Right lung (tissue), 10 donors: ENCODE measurements around the gene NAA10. TPM values are rescaled to one million over a fixed set of nuclear protein-coding genes. Genes with fewer than 3 reads are reported as not detected.
"Not testable (repeated sequence)": the region's sequence is repeated elsewhere in the genome, so short reads cannot be mapped to it uniquely, and the experiment has no call there.

Source experiments
- DNase-seq, 2 donors: peaks; one replicate each; pipeline ENCODE4 v3.0.0-alpha.2; 2013
- long read RNA-seq, 8 donors: transcript quantifications; one replicate each; lab custom pipeline, GENCODE V29; 2026
- polyA plus RNA-seq, 5 donors: library from polyadenylated mRNA; unstranded; fragments of 120-200 nt; gene quantifications; one replicate each; pipeline versions ENCODE4 v1.2.1 to v1.2.3, GENCODE V29; 2013; ENCODE audit warnings: inconsistent platforms in 1 of 5, low replicate concordance in 1 of 5; ENCODE audit not compliant: insufficient read length in 5 of 5, insufficient read depth in 1 of 5

Gene NAA10
- 10 to 100 TPM; 48.0 to 85.6 (median 53.5) TPM for polyA plus RNA-seq
- long read RNA-seq, donor 1, transcript NAA10-208 (8 exons, 1,772 nt) = major isoform, 30 of 40 reads
- long read RNA-seq, donor 1, partial matches to known transcripts = 0 of 40 reads
- long read RNA-seq, donor 1, other reads (novel, unspliced or antisense) = 0 of 40 reads
- long read RNA-seq, donor 2, transcript NAA10-208 (8 exons, 1,772 nt) = major isoform, 26 of 35 reads
- long read RNA-seq, donor 2, partial matches to known transcripts = 0 of 35 reads
- long read RNA-seq, donor 2, other reads (novel, unspliced or antisense) = 0 of 35 reads
- long read RNA-seq, donor 3, transcript NAA10-208 (8 exons, 1,772 nt) = major isoform, 26 of 33 reads
- long read RNA-seq, donor 3, partial matches to known transcripts = 0 of 33 reads
- long read RNA-seq, donor 3, other reads (novel, unspliced or antisense) = 0 of 33 reads
- long read RNA-seq, donor 4, transcript NAA10-208 (8 exons, 1,772 nt) = major isoform, 14 of 20 reads
- long read RNA-seq, donor 4, partial matches to known transcripts = 0 of 20 reads
- long read RNA-seq, donor 4, other reads (novel, unspliced or antisense) = 0 of 20 reads
- long read RNA-seq, donor 5, transcript NAA10-208 (8 exons, 1,772 nt) = major isoform, 40 of 48 reads
- long read RNA-seq, donor 5, partial matches to known transcripts = 0 of 48 reads
- long read RNA-seq, donor 5, other reads (novel, unspliced or antisense) = 0 of 48 reads
- long read RNA-seq, donor 6, transcript NAA10-208 (8 exons, 1,772 nt) = major isoform, 33 of 47 reads
- long read RNA-seq, donor 6, transcript NAA10-209 (7 exons, 1,080 nt) = minor isoform, 5 of 47 reads
- long read RNA-seq, donor 6, partial matches to known transcripts = 0 of 47 reads
- long read RNA-seq, donor 6, other reads (novel, unspliced or antisense) = 0 of 47 reads
- long read RNA-seq, donor 7, transcript NAA10-208 (8 exons, 1,772 nt) = major isoform, 32 of 38 reads
- long read RNA-seq, donor 7, partial matches to known transcripts = 0 of 38 reads
- long read RNA-seq, donor 7, other reads (novel, unspliced or antisense) = 0 of 38 reads
- long read RNA-seq, donor 8, transcript NAA10-208 (8 exons, 1,772 nt) = major isoform, 12 of 14 reads
- long read RNA-seq, donor 8, partial matches to known transcripts = 0 of 14 reads
- long read RNA-seq, donor 8, other reads (novel, unspliced or antisense) = 0 of 14 reads

DNA sequence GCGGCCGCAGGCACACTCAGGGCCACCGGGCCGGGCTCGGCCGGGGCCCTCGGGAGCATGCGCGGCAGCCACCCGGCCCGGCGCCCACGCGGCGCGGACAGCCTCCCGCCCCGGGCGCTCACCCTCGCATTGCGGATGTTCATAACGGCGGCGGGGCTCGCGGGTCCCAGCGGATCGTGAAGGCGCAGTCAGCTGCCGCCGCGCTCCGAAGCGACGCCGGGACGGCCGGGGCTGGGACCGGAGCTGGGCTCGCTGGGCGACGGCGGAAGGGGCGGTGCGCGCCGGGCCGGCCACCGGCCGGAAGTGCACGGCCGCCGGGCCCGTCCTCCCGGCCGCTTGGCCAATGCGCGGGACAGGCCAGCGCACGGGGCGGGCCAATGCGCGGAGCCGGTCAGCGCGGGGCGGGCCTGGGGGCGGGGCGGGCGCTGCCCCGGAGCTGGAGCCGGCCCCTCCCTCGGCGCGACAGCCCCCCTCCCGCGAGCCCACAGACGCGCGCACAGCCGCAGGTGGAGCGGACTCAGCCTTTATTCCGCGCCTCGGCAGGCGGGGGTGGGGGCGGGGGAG lies at the start of gene NAA10:
Gene NAA10 (minus strand): TSS at position 276 of the 564 bp plus-strand sequence. CDS start 133 bp downstream, at position 143.
- DNase-seq = peak; percentile 60 to 63

DNA sequence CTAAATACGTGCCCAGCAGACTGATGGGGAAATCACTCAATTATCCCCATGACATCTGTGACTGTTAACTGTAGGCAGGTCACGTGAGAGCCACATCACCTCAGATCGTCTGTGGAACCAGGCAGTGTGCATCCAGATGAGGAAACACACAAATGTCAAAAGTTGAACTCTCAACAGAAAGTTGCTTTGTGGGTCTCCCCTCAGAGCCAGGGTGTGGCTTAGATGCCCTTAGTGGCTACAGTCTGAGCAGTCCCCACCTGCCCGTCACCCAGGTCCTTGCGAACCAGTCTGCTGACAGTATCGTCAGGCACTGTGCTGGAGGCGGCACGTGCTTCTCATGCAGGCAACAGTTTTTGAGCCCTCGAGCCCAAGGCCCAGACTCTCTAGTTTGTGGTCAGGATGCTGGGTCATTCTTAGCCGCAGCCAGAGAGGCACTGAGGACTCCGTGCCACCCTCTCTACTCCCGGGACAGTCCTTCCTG lies 48.5 kb upstream of the NAA10 start:
- DNase-seq = no peak

DNA sequence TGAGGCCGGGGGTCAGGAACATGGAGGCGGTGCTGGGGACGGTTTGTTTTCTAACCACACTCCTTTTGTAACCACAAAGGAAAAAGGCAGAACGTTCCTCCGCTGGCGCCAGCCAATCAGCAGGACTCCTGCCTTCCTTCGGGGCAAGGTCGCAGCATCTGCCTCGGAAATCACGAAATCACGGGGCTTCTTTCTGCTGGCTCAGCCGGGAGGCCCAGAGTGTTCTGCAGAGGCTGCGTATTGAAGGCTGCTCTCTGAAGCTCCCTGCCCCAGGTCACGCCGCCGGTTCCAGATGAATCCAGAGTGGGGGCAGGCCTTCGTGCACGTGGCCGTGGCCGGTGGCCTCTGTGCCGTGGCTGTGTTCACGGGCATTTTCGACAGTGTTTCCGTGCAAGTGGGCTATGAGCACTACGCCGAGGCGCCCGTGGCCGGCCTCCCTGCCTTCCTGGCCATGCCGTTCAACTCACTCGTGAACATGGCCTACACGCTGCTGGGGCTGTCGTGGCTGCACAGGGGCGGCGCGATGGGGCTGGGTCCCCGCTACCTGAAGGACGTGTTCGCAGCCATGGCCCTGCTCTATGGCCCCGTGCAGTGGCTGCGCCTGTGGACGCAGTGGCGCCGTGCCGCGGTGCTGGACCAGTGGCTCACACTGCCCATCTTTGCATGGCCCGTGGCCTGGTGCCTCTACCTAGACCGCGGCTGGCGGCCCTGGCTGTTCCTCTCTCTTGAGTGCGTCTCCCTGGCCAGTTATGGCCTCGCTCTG lies 47.1 kb upstream of the NAA10 start:
- DNase-seq = no peak

DNA sequence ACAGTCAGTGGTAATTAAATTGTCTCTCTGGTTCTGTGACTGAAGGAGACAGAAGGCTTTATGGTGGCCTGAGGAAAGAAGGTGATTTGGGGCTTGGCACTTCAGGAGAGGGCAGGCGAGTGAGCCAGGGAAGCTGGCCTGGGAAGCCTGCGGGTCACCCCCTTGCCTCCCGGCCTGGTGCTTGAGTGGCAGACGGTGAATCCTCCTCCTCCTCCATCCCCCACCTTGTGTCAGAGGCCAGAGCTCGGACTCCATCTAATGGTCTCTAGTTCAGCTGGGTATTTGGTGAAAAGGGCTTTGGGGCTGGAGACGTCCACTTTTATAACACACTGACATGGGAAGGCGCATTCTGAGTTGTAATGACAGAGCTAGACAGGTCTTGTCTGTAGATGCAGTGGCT lies 46.4 kb upstream of the NAA10 start:
- DNase-seq = no peak

DNA sequence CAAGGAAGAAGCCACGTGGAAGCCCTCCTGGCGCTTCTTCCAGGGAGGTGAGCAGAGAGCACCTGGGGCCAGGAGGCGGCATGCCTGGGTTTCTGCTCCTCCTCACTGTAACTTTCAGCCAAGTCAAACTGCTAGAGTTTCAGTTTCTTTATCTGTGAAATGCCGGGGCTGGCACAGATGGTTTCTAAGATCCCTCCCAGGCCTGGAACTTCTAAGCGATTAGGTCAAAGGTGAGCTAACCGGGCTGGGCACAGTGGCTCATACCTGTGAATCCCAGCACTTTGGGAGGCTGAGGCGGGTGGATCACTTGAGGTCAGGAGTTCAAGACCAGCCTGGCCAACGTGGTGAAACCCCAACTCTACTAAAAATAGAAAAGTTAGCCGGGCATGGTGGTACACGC lies 45.6 kb upstream of the NAA10 start:
- not testable (repeated sequence) for DNase-seq

DNA sequence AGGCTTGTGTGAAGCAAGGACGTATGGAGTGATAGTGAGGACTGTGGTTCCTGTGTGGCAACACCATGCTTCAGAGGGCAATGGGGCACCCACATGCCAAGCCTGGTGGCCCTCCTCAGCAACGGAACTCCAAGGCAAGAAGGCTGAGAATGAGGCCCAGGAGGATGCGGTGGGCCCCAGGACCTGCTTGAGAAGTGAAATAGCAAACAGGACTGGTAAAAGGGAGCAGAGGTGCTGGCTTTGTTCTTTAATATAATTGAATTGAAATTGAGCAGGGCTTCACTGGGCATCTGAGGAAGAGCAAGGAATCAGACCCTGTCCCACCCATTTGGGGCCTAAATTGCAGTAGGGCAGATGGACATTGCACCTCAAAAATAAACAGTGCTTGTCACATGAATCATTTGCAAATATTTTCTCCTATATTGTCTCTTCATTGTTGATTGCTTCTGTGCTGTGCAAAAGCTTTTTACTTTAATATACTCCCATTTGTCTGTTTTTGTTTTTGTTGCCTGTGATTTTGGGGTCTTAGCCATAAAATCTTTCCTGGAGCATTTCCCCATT lies 40.0 kb upstream of the NAA10 start:
- no peak for DNase-seq

DNA sequence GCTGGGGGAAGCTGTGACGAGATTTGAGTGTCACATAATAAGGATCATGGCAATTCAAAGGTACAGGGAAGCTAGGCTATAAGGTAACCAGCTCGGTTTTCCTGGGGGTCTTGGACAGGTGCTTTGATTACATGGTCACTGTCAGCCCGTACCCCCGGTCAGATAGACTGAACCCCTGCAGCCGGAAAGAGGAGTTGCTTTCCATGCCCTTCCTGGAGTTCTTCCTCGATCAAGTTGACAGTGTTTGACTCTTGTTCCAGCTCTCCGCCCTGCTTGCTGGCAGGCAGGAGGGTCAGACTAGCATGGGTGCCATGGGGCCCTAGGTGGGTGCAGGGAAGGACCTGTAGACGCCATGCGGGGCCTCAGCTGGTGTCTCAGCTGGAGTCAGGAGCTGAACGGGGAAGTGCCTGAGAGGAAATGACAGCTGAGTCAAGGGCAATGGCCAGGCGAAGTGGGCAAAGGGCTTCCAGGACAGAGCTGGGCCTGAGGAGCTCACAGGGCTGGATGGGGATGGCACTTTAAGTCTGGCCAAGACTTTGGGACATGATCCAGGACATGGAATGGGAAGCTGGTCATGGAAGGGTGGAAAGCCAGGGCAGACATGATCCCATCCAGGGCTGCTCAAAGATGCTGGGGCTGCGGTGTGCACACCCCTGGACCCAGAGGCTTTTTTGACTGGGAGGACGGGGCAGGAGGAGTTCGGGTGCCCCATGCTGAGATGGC lies 39.3 kb upstream of the NAA10 start:
- DNase-seq = no peak

DNA sequence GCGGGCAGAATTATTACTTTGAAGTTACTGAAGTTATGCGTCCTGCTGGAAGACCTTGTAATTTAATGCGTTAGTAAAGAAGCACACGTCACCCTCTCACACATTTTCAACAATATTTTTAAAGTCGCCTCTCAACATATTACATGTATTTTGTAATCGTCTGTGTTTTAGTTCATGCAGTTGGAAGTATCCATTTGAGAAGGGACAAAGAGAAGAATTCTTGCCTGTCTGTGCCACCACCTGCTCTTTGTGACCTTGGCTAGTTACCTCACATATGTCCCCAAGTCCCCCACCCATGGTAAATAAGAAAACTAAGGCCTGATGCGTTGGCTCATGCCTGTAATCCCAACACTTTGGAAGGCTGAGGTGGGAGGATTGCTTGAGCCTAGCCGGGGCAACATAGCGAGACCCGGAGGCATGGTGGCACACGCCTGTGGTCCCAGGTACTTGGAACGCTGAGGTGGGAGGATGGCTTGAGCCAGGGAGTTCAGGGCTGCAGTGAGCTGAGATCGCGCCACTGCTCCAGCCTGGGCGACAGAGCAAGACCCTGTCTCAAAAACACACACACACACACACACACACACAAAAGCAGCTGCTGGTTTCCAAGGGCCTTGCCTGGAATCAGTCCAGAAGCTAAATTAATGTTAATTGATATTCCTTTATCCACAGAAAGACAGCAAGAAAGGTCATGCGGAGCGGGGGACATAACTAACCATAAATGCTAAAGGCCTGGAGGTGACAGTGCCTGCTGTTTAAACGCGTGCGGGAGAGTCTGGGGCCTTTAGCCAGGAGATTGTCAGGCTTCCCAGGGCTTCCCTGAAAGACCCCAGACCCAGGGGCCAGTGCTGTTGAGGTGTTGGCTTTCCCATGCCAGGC lies 38.5 kb upstream of the NAA10 start:
- DNase-seq = no peak

DNA sequence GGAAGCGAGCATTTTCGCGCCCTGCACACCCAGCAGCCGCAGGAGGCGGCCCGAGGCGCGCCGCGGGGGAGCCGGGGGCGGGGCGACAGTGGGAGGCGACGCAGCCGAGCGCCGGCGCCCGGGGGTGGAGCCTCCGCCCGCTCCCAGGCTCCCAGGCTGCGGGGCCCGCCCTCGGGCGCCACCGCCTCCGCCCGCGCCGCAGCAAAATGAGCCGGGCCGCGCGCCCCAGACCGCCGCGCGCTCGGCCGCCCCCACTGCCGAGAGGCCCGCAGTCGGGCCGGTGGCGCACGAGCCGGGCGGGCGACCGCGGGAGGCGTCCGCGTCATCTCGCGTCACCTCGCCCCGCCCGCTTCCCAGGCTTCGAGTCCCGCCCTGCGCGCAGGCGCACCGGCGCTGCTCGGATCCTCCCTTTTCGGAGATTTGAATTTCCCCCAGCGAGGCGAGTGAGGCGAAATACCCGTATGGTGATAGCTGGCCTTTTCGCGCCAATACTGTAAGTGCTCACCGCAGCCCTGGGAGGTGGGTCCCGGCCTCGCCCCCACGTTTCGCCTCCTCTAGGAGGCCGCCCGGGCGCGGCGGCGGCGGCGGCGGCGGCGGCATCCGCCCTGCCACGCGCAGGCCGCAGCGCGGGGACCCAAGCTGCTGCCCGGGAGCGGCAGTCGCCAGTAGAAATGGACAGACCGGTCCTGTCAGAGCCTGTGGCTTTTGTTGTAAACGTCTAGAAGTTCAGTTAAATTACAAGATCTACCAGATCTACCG lies 37.7 kb upstream of the NAA10 start, which contains the start of gene TMEM187:
Gene TMEM187 (plus strand): TSS at position 387 of the 759 bp plus-strand sequence. CDS start 9,309 bp downstream, outside the sequence.
- DNase-seq = peak; percentile 89

DNA sequence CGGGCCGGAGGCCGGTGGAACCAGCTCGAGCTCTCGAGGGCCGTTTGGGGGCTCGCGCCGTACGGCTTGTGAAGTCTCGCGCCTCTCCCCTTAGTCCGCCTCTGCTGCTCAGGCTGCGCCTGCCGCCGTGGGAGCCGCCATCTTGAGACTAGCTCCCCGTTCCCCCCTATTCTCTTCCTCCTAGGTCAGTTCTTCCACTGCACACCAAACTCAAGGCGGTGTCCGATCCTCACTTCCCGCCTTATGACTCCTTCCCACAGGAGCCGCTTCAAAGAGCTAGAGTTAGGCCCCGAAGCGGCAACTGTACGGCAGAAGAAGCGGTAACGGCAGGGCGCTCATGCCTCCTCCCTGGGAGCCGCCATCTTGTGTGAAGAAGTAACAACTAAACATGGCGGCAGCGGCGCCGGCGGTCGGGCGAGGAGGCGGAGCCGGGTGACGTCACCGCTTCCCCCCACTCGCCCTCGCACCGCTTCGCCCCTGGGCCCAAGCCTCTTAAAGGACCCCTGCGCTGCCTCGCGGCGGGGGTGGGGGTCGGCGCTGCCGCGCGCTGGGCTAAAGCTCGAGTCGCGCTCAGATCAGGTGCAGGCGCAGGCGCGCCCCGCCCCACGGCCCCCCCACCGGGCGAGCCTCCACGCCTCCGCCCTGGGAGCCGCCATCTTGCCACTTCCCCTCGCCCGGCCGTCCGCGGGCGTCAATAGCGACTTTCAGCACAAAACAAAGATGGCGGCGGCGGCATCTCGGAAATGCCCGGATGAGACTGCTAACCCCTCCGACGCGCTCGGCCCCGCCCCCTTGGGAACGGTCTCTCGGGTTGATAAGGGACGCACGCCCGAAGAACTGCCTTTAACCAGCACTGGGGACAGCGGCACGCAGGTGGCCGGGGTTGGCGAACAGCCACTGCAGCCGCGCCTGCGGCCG lies 36.9 kb upstream of the NAA10 start, which contains the start of gene HCFC1:
Gene HCFC1 (minus strand): TSS at position 369 of the 918 bp plus-strand sequence. CDS start 978 bp downstream, outside the sequence.
- peak; percentile 95 for DNase-seq

DNA sequence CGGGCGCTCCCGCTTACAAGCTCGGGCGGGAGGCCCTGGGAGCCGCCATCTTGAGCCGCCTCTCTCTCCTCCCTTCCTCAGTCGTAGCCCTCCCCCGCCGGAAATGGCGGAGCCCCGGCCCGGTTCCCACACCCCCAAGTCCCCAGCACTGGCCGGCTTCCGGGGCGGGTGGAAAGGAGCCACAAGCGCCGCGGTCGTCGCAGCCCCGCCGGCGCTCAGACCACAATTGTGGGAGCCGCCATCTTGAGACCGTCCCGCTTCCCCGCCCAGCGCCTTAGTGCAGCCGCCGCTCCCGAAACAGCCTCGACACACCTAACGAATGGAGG lies 36.2 kb upstream of the NAA10 start:
- DNase-seq = peak; percentile 90 to 91

DNA sequence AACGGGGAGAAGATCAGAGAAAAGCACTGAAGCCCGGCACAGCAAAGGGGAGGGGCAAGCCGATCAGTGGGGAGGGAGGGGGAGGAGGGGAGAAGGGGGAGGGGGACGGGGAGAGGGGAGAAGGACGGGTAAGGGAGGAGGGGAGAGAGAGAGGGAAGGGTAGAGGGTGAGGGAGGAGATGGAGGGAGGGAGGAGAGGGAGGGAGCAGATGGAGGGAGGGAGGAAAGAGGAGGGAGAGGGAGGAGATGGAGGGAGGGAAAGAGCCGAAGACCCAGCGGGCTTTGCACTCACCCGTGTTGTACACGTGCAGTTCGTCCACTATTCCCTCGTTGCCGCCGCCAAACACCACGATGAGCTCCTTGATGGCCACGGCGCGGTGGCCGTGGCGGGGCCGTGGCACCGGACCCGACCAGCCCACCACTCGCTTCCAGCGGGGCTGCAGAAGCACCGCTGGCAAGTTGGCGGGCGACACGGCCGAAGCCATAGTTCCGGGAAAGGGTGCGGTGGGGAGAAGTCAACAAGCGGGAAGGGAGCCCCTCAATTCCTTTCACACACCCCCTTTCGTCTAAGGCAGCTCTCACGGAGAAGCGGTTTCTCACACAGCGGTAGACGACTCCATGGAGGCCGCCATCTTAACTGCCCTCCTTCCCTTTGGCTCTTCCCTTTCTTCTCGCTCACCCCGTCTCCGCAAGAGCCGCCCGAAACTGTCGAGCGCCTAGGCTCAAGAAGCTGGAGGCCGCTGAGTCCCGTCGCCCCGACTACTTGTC lies 35.7 kb upstream of the NAA10 start:
- DNase-seq = peak; percentile 61 to 65

DNA sequence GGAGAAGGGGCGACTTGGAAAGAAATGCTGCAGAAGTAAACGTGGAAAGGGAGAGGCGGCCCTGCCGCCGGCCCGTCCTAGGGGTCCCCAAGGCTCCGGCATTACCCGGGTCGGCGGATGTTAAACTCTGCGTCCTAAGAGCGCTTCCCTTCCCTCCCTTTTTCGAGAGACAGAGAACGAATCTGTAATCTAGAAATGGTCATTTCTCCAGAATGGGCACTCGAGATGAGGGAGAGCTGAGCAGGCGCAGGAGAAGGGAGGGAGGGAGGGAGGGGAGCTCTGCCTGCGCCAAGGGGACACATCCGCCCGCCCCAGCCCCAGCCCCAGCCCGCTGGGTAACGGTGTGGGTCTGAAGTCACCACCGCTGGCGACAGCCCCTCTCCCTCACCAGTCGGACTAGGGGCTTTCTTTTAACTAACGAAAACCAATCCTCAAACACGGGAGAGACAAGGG lies 35.1 kb upstream of the NAA10 start:
- peak; percentile 52 to 64 for DNase-seq

DNA sequence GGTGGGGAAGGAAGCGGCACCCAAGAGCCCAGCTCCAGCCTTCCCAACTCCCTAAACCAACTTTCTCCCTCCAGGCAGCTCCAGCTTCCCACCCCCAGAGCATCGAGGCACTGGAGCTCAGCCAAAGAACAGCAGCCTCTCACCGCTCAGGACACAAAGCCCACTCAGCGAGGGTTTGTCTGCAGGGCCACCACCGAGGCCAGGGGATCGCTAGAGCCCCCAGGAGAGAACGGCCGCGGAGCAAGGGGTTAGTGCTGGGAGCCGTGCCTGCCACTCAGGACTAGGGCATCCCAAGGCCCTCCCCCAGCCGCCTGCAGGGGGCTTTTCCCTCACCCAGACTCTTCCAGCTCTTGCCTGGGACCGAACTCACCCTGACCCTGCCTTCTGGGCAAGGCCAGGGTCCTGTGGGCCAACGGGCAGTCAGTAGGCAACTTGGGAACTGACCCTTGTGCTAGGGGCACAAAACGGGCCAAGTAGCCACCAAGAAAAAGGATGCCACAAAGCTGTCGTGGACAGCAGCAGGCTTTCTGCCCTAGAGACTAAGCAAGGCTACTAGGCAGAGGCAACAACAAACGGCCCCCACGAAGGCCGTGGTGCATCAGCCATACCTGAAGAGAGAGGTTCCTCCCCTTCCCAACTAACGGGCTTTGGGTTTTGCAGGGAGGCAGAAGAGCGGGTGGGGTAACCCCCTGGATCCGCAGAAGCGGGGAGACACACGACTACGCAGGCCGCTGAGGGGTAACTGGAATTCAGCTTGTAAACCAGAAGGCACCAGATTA lies 34.5 kb upstream of the NAA10 start:
- no peak for DNase-seq

DNA sequence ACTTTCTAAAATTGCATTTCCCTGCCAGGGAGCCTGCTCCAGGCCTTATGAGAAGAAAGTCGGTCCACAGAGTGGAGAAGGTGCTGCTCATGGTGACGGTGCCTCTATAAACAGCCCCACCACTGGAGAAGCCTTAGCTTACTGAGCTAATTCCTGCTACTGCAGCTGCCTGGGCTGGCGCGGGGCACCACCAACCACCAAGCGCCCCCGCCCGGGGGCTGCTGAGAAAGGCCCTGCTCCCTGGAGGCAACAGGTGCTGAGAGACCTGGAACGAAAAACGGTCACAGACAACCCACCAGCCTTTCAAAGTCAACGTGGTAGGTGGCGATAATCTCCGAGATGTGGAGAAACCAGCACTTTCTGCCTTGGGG lies 33.9 kb upstream of the NAA10 start:
- no peak for DNase-seq
